HG02642 (cell line): ENCODE measurements around the gene TTLL8.

Experiments used
- ATAC-seq: cut with Tn5 transposase; IDR thresholded peaks from one replicate; pipeline ENCODE4 v1.9.1; 2021; ENCODE audit warnings: mild to moderate bottlenecking; ENCODE audit not compliant: unreplicated experiment, poor library complexity

Gene TTLL8

DNA sequence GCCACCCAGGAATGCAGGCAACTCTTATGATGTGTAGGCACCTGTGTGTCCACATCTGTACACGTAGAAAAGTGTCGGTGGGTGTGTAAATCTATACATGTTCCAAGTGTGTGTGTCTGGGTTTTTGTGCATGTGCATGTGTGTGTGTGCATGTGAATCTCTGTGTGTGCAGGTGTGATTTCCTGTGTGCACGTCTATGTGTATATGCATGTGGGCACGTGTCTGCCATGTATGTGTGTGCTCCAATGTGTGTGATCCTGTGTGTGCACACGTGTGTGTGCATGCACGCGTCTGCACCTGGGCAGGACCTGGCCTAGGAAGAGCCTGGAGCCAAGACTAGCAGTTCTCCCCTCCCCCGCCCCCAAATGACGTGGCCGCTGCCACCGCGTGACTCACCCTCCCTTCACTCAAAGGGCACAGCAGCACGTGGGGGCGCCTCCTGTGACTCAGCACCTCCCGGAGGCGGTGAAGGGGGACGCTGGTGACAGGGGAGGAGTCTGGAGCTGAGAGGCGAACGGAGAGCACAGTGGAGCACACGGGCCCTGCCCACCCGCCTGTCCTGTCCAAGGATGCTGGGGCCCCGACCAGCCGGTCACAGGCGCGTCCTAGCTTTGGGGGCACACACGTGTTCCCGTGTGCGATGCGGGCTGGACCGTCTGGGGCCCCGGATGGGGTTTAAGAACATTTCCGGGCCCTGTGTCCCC lies 87.4 kb downstream of the TTLL8 start:
- peak; percentile 63 for ATAC-seq

DNA sequence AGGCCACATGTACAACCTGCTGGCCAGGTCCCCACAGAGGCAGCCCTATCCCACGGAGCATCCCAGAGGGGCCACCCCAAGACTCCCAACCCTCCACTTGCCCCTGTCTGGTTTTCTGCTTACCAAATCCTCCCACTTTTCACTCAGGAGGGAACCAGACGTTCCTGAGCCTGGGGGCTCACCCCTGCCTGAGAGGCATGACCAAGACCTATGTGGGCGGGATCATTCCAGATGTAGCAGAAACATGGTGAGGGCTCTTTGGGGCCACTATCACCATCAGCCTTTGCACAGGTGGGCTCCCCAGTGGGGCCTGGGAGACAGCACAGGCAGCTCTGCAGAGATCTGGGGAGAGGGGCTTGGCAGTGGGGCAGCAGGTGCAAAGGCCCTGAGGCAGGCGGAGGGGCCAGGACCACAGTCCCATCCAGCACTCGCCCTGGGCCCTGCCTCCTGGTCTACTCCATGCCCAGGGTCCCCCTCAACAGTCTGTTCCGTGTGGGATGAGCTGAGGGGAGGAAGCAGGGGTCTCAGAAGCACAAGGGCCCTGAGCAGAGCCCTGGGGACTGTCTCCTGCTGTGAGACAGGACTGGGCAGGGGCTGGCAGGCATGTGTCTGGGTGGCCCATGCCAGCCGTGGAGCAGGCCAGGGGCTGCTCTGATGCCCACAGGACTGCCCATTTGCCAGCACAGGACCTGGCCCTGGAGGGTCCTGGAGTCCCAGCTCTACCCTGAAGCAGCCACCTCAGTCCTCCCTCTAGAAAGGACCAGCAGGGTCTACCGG lies 88.2 kb downstream of the TTLL8 start:
- ATAC-seq = no peak

DNA sequence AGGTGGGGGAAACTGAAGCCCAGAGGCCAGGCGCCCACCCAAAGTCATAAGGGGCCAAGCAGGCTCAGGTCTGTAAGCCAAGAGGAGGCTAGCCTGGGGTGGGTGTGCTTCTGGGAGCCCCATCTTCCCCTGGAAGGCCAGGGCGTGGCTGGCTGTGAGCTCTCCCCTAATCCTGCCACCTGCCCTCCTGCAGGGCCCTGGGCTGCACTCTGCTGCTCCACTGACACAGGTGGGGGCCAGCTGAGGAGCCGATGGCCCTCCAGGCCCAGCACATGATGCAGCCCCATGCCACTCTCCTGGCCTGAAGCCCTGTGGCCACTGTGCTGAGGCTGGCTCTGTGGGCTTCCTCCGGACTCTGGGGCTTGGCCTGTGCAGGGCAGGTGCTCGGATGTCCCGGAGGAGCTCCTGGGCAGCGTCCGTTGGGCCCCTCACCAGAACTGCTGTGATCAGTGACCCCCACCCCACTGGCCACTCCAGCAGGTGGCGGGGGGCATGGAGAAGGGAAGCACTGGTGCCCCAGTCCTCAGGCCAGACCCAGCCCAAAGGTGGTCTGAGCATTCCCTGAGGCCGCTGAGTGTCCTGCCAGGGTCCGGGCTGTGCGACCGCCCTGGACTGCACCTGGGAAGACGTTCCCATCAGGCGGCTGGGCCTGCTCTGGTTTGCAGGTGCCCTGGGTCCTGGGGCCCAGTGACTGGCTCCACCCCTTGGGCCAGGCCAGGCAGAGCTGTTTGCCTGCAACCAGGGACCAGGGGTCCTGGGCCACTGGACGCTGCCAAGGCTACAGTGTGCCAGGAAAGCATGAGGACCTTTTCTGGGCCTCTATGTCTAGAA lies 89.1 kb downstream of the TTLL8 start:
- no peak for ATAC-seq
